Kidney glomerular epithelial cell (primary cell): Measurements from ENCODE around the gene PCDHA6.
"Not testable (repeated sequence)": the region's sequence is repeated elsewhere in the genome, so short reads cannot be mapped to it uniquely, and the experiment has no call there.

Source experiments
- DNase-seq: peaks from one replicate; lab custom pipeline; 2025; lab: John Stamatoyannopoulos, UW

The PCDHA6 gene

DNA sequence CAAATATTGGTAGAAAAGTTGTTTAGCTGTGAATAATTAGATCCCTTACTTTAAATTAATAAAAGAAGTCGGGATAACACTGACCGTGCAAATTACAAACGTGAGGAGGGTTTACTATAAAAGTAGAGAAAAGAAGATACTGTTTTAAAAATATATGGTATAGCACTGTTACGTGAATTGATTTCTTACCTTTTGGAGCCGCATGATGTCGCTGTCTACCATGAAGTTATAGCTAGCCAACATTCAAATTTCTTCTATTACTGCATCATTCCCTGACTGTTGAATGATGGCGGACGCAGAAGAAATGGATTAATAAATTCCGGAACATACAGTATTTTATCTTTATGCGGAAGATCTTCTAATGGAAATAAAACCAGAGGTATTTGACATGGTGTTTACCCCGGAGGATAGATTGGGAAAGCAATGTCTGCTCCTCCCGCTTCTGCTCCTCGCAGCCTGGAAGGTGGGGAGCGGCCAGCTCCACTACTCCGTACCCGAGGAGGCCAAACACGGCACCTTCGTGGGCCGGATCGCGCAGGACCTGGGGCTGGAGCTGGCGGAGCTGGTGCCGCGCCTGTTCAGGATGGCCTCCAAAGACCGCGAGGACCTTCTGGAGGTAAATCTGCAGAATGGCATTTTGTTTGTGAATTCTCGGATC is at the start of gene PCDHA6:
Gene PCDHA6 (plus strand): TSS at position 257 of the 658 bp plus-strand sequence. CDS start 132 bp downstream, at position 389.
- DNase-seq: no peak

DNA sequence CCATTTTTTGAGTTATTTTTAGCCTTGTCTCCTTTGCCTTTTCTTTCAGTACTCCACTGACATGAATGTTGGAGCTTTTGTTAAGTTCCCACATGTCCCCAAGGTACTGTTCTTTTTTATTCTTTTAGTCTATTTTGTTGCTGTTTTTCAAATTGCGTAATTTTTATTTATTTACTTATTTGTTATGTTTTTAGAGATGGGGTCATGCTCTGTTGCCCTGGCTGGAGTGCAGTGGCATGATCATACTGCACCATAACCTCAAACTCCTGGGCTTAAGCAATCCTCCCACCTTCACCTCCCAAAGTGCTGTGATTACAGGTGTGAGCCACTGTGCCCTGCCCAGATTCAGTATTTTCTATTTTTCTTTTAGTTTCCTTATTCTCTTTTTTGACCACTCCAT is 47.2 kb upstream of the PCDHA6 start:
- DNase-seq: no peak

- DNase-seq: no peak
Measured at GRCh38 chr5:140785905-140786686, 41.7 kb upstream of the PCDHA6 start, which contains the start of gene PCDHA1. TSS of gene PCDHA1 (plus strand) at chr5:140786140.

DNA sequence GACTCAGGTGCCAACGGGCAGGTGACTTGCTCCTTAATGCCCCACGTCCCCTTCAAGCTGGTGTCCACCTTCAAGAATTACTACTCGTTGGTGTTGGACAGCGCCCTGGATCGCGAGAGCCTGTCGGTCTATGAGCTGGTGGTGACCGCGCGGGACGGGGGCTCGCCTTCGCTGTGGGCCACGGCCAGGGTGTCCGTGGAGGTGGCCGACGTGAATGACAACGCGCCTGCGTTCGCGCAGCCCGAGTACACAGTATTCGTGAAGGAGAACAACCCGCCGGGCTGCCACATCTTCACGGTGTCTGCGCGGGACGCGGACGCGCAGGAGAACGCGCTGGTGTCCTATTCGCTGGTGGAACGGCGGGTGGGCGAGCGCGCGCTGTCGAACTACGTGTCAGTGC is 40.3 kb upstream of the PCDHA6 start:
- DNase-seq: not testable (repeated sequence)

GRCh38 chr5:140787849-140788504 is 39.8 kb upstream of the PCDHA6 start:
- not testable (repeated sequence) for DNase-seq

- DNase-seq: no peak
Measured at GRCh38 chr5:140791089-140791488, 36.7 kb upstream of the PCDHA6 start.

DNA sequence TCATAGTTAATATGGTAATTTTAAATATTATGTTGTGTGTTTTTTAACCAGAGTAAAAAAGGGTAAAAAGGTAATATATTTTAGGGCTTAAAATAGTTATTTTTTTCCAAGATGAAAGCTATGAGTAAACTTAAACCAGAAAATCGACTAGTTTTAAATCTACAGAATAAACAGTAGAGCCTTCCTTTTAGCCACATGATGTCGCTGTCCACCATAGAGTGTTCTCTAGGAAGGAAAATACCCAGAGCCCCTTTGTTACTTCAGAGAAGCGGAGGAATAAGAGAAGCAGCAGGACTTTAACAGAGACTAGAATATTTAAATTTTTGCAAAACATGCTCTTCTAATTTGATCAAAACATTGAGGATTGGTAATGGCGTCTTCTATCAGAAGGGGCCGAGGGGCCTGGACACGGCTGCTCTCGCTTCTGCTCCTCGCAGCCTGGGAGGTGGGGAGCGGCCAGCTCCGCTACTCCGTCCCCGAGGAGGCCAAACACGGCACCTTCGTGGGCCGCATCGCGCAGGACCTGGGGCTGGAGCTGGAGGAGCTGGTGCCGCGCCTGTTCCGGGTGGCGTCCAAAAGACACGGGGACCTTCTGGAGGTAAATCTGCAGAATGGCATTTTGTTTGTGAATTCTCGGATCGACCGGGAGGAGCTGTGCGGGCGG is 33.0 kb upstream of the PCDHA6 start, which contains the start of gene PCDHA2:
Gene PCDHA2 (plus strand): TSS at position 258 of the 664 bp plus-strand sequence.
- no peak for DNase-seq

DNA sequence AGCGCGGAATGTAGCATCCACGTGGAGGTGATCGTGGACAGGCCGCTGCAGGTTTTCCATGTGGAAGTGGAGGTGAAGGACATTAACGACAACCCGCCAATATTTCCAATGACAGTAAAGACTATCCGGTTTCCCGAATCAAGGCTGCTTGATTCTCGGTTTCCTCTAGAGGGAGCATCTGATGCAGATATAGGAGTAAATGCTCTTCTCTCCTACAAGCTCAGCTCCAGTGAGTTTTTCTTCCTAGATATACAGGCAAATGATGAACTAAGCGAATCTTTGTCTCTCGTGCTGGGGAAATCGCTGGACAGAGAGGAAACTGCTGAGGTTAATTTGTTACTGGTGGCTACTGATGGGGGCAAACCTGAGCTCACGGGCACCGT is 32.5 kb upstream of the PCDHA6 start:
- DNase-seq: no peak

DNA sequence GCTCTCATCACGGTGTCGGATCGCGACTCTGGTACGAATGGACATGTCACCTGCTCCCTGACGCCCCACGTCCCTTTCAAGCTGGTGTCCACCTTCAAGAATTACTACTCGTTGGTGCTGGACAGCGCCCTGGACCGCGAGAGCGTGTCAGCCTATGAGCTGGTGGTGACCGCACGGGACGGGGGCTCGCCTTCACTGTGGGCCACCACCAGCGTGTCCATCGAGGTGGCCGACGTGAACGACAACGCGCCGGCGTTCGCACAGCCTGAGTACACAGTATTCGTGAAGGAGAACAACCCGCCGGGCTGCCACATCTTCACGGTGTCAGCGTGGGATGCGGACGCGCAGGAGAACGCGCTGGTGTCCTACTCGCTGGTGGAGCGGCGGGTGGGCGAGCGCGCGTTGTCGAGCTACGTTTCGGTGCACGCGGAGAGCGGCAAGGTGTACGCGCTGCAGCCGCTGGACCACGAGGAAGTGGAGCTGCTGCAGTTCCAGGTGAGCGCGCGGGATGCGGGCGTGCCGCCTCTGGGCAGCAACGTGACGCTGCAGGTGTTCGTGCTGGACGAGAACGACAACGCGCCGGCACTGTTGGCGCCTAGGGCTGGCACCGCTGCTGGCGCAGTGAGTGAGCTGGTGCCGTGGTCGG is 31.6 kb upstream of the PCDHA6 start:
- DNase-seq: not testable (repeated sequence)

GRCh38 chr5:140796718-140797095 is 31.1 kb upstream of the PCDHA6 start:
- DNase-seq: no peak

DNA sequence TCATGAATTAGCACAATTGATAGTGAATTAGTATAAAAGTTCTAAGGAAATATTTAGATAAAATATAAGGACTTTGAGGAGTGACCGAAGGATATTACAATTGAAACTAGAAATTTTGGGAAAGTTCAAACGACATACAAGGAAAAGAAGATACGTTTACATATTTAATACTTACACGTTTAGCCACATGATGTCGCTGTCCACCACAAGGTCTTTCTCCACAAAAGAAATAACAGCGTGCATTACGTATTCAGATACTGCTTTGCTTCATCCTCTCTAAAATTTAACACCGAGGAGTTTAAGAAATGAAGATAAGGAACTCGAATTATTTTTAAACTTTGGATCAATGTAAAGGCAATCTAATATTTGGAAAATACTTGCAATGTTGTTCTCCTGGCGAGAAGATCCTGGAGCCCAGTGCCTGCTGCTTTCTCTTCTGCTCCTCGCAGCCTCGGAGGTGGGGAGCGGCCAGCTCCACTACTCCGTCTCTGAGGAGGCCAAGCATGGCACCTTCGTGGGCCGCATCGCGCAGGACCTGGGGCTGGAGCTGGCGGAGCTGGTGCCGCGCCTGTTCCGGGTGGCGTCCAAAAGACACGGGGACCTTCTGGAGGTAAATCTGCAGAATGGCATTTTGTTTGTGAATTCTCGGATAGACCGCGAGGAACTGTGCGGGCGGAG is 26.8 kb upstream of the PCDHA6 start, which contains the start of gene PCDHA3:
Gene PCDHA3 (plus strand): TSS at position 242 of the 678 bp plus-strand sequence.
- DNase-seq: no peak

- DNase-seq: no peak
Measured at GRCh38 chr5:140801494-140801841, 26.3 kb upstream of the PCDHA6 start.

DNA sequence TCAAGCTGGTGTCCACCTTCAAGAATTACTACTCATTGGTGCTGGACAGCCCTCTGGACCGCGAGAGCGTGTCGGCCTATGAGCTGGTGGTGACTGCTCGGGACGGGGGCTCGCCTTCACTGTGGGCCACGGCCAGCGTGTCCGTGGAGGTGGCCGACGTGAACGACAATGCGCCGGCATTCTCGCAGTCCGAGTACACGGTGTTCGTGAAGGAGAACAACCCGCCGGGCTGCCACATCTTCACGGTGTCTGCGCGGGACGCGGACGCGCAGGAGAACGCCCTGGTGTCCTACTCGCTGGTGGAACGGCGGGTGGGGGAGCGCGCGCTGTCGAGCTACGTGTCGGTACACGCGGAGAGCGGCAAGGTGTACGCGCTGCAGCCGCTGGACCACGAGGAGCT is 25.4 kb upstream of the PCDHA6 start:
- not testable (repeated sequence) for DNase-seq

DNA sequence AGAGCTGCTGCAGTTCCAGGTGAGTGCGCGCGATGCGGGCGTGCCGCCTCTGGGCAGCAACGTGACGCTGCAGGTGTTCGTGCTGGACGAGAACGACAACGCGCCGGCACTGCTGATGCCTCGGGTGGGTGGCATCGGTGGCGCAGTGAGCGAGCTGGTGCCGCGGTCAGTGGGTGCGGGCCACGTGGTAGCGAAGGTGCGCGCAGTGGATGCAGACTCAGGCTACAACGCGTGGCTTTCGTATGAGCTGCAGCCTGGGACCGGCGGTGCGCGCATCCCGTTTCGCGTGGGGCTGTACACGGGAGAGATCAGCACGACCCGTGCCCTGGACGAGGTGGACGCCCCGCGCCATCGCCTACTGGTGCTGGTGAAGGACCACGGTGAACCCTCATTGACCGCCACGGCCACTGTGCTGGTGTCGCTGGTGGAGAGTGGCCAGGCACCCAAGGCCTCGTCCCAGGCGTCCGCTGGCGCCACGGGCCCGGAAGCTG is 24.9 kb upstream of the PCDHA6 start:
- DNase-seq: no peak

- no peak for DNase-seq
Measured at GRCh38 chr5:140806834-140807775, 20.7 kb upstream of the PCDHA6 start, which contains the start of gene PCDHA4. TSS of gene PCDHA4 (plus strand) at chr5:140807068.

DNA sequence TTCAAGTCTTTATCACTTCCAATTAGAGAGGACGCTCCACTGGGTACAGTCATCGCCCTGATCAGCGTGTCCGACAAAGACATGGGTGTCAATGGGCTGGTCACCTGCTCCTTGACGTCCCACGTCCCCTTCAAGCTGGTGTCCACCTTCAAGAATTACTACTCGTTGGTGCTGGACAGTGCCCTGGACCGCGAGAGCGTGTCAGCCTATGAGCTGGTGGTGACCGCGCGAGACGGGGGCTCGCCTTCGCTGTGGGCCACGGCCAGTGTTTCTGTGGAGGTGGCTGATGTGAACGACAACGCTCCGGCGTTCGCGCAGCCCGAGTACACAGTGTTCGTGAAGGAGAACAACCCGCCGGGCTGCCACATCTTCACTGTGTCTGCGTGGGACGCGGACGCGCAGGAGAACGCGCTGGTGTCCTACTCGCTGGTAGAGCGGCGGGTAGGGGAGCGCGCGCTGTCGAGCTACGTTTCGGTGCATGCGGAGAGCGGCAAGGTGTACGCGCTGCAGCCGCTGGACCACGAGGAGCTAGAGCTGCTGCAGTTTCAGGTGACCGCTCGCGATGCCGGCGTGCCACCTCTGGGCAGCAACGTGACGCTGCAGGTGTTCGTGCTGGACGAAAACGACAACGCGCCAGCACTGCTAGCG is 19.4 kb upstream of the PCDHA6 start:
- not testable (repeated sequence) for DNase-seq

GRCh38 chr5:140808889-140809291 is 18.9 kb upstream of the PCDHA6 start:
- DNase-seq: no peak

- no peak for DNase-seq
Measured at GRCh38 chr5:140821375-140822280, 6.1 kb upstream of the PCDHA6 start, which contains the start of gene PCDHA5. TSS of gene PCDHA5 (plus strand) at chr5:140821613.
